Measurements from ENCODE around the gene PDE4D.

DNA sequence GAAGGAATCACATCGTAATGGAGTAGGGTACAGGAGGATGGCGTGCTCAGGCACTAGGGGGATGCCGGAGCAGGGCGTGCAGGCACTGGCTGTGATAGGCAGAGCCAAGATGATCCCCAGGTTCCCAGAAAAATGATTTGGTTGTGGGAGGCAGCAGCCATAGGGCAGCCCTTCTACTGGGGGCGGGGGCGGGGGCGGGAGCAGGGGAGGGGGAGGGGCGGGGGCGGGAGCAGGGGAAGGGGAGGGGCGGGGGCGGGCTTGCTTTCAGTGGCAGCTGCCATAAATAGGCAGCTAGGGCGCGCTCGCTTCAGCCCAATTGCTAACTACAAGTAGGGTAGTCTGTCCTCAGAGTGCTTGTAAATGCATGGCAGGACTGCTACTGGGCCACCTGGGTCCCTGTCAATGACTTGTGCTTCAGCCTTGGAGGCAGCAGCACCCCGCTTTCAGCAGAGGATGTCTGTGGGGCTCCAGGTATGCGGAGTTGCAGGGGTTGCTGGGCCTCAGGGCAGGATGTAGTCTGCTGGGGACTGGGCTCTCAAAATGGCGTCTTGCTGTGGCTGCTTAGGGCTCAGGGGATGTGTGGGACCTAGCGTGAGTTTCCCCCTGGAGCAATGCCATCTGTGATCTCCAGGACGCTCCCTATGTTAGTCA, 956.4 kb downstream of the PDE4D start:
- TF ChIP-seq, protein P1, sequence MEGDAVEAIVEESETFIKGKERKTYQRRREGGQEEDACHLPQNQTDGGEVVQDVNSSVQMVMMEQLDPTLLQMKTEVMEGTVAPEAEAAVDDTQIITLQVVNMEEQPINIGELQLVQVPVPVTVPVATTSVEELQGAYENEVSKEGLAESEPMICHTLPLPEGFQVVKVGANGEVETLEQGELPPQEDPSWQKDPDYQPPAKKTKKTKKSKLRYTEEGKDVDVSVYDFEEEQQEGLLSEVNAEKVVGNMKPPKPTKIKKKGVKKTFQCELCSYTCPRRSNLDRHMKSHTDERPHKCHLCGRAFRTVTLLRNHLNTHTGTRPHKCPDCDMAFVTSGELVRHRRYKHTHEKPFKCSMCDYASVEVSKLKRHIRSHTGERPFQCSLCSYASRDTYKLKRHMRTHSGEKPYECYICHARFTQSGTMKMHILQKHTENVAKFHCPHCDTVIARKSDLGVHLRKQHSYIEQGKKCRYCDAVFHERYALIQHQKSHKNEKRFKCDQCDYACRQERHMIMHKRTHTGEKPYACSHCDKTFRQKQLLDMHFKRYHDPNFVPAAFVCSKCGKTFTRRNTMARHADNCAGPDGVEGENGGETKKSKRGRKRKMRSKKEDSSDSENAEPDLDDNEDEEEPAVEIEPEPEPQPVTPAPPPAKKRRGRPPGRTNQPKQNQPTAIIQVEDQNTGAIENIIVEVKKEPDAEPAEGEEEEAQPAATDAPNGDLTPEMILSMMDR (IDR thresholded peaks at IDR 0.05 in 2 of 3, conservative IDR thresholded peaks at IDR 0.05 in 1 of 3; ENCODE audit: control insufficient read depth in 2 of 3, extremely low read depth in 1 of 3, insufficient read depth in 1 of 3, low read depth in 3 of 3, low read length in 3 of 3), result no peak
- no peak for TF ChIP-seq HCFC1 (IDR thresholded peaks at IDR 0.05; ENCODE audit: low read length)
- no peak for TF ChIP-seq TCF7 (IDR thresholded peaks at IDR 0.05; ENCODE audit: borderline replicate concordance)
- TF ChIP-seq, protein P2, sequence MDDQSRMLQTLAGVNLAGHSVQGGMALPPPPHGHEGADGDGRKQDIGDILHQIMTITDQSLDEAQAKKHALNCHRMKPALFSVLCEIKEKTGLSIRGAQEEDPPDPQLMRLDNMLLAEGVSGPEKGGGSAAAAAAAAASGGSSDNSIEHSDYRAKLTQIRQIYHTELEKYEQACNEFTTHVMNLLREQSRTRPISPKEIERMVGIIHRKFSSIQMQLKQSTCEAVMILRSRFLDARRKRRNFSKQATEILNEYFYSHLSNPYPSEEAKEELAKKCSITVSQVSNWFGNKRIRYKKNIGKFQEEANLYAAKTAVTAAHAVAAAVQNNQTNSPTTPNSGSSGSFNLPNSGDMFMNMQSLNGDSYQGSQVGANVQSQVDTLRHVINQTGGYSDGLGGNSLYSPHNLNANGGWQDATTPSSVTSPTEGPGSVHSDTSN (IDR thresholded peaks at IDR 0.05; ENCODE audit: insufficient replicate concordance, low read depth, low read length), result no peak
- TF ChIP-seq ZNF274 (IDR thresholded peaks at IDR 0.05; ENCODE audit: insufficient read depth, insufficient read length), result no peak
- TF ChIP-seq ZNF207 (IDR thresholded peaks at IDR 0.05; ENCODE audit: borderline replicate concordance), result no peak

Measured in GM12878 (cell line).